HL-60/S4 treated with phorbol 12-myristate 13-acetate at 8.2 ng/mL for 4 days and 3 days (cell line): ENCODE measurements around the gene GTF2H3.

Experiments
- in situ Hi-C: fragments of 300-500 bp; cut with MboI; formaldehyde crosslinking; loops from 2 replicates; pipeline ENCODE4 v1.15.0; 2022; ENCODE audit warnings: low sequenced_read_pairs

GTF2H3 gene

DNA sequence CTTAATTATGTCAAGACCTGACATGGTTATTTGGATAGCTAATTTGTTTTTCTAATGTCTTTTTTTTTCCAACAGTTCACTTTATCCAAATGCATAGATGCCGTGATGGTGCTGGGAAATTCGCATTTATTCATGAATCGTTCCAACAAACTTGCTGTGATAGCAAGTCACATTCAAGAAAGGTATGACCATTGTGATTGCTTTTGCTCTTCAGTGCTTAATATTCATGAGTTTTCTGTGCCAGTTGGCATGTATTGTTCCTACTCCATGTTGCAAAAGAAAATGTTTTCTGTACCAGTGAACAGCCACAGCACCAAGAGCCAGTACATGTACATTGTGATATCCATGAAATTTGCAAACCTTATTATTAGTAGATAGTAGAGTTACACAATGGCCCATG lies 11.8 kb downstream of the GTF2H3 start:
- in situ Hi-C loops, result no loop called here

- in situ Hi-C loops, result no loop called here
Observed at GRCh38 chr12:123645878-123646277, 12.2 kb downstream of the GTF2H3 start.

DNA sequence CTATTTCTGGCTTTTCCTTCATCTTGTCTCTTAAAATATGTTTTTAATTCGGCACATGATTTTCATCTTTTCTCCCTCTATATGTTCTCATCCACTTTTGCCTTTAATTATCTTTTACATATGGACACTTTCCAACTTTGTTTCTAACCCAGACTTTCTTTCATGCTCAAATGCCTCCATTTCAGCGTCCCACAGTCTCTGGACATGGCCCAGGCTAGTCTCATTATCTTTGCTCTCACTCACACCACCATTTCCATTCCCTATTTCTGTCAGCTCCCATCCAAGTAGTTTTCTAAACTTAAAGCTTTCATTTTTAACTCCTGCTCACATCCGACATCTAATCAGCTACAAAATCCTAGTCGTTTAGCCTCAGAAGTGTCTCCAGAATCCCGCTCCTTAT lies 14.8 kb downstream of the GTF2H3 start:
- in situ Hi-C loops, result no loop called here

- in situ Hi-C loops, result no loop called here
Observed at GRCh38 chr12:123654129-123654701, 20.6 kb downstream of the GTF2H3 start.

GRCh38 chr12:123655420-123655819 lies 21.8 kb downstream of the GTF2H3 start:
- in situ Hi-C loops, result no loop called here

DNA sequence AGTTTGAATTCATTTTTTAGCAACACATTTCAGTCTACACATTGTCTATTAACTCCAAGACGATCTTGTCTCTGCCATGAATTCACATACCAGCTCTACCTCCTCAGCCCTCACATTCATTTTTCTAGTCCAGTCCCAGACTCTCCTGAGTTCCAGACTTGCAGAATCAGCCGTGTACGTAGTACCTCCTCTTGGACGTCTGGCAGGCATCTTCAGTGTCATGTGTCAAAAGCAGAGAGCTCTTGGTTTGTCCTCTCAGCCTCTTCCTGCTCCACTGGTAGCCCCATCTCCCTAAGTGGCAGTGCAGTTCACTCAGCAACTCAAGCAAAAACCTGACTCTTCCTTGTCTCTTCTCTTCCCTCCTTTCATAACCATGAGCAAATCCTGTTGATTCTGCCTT lies 22.8 kb downstream of the GTF2H3 start:
- in situ Hi-C loops, result no loop called here

GRCh38 chr12:123657211-123657610 lies 23.6 kb downstream of the GTF2H3 start:
- in situ Hi-C loops, result no loop called here

- in situ Hi-C loops, result no loop called here
Observed at GRCh38 chr12:123659996-123660727, 26.5 kb downstream of the GTF2H3 start.

- in situ Hi-C loops, result no loop called here
Observed at GRCh38 chr12:123667771-123668170, 34.1 kb downstream of the GTF2H3 start.

- in situ Hi-C loops, result no loop called here
Observed at GRCh38 chr12:123670882-123671728, 37.5 kb downstream of the GTF2H3 start, which contains the start of gene TCTN2. TCTN2 (plus strand) TSS chr12:123671113; CDS start chr12:123671241, 128 bp downstream.

- in situ Hi-C loops, result no loop called here
Observed at GRCh38 chr12:123671876-123672275, 38.2 kb downstream of the GTF2H3 start.

DNA sequence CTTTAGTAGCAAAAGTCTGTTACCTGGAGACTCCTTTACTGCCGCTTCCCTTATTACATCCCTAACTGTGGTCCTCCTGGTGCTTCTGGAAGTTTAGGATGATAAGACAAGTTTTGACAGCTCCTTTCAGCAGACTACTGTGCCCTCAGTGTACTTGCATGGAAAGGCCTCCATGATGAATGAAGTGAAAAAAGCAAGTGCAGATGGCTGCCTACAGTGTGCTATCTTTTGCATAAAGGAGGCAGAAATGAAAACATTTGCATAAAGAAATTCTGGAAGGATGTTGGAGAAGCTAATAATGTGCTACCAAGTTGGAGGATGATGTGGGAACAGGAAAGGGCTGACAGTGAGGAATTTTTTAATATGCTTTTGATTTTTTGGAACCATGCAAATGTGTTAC lies 41.8 kb downstream of the GTF2H3 start:
- in situ Hi-C loops, result no loop called here

GRCh38 chr12:123676616-123677320 lies 43.1 kb downstream of the GTF2H3 start:
- in situ Hi-C loops, result no loop called here

- in situ Hi-C loops, result no loop called here
Observed at GRCh38 chr12:123678981-123679380, 45.4 kb downstream of the GTF2H3 start.

- in situ Hi-C loops, result no loop called here
Observed at GRCh38 chr12:123681605-123682004, 48.0 kb downstream of the GTF2H3 start.

DNA sequence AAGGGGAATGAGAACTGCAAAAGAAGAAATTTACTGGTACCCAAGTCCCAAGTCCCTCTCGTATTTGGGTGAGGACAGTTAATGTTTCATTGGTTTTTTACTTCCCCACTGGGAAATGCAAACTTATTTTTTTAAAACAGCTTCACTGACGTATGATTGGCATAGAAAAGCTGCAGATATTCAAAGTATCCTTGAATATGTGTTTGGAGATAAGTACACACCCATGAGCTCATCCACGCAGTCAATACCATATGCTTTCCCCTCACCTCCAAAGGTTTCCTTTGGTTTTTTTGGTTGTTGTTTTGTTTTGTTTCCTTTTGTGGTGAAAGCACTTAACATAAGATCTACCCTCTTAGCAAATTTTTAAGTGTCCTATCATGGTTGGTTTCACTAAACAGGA lies 50.3 kb downstream of the GTF2H3 start:
- in situ Hi-C loops, result no loop called here

DNA sequence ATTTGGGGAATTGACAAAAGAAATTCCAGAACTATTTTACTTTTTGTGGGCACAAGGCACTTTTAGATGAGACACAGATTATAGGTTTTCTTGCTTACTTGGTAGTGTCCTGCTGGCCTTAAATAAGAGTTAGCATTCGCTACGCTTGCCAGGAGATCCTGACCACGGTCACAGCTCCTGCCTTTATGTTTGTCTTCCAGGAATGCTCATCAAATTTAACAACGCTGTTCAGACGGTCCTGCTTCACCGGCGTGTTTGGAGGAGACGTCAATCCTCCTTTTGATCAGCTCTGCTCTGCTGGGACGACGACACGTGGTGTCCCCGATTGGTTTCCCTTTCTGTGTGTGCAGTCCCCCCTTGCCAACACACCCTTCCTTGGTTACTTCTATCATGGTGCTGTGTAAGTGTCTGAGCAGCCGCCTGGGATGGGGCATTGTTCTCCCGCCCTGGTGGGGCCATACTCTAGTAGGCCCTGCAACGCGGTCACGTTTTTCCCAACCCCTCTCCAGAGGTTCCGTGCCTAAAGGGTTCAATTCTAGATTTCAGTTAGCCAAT lies 53.1 kb downstream of the GTF2H3 start:
- in situ Hi-C loops, result no loop called here

DNA sequence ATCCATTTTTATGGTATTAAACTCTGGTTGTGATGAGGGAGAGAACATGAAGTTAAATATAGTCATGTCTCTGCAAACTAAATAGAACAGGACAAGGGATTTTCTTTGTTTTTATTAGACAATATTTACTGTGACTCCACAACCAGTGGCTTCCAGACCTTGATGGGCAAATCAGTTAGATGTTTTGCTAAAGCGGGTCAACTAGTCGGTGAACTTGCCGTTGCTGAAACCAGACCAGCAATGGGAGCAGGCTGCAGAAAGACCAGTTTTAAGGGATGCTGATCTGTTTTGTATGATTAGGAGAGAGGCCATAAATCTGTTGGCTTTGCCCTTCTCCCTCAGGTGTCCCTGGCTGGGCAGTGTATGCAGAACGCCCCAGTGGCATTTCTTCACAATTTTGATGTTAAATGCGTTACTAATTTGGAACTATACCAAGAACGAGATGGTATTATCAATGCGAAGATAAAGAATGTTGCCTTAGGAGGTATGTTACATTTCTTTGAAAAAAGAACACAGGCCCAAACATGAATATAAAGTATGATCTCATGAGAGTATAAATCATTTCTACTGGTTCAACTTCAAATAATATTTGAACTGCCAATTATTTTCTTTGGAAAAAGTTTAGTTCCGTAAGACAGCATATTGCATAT lies 56.7 kb downstream of the GTF2H3 start:
- in situ Hi-C loops, result no loop called here

DNA sequence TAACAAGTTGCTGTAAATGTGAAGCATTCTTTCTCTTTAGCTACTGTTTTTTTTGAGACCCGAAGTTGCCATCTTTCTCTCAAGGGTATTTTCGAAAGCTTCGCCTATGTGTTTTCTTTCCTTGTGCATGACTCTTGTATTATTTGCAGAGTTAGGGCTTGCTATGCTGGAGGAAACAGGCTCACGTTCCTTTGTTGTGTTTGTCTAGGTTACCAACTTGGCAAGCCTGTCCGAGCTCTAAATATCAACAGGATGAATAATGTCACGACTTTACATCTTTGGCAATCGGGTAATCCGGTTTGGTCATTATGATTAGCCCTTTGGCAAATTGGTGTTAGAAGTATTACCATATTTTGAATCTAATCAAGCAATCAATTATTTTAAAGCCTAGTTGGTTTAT lies 62.6 kb downstream of the GTF2H3 start:
- in situ Hi-C loops, result no loop called here

GRCh38 chr12:123696646-123697045 lies 63.0 kb downstream of the GTF2H3 start:
- in situ Hi-C loops, result no loop called here
